ENCODE data around the gene SLC7A5. TPM values are rescaled to one million over a fixed set of nuclear protein-coding genes. Genes with fewer than 3 reads are reported as not detected.
"Not testable (repeated sequence)": the region's sequence is repeated elsewhere in the genome, so short reads cannot be mapped to it uniquely, and the experiment has no call there.

Gene SLC7A5
- total RNA-seq, 4 donors from 2014 or later = 10.0 to 99.4 (median 61.1) TPM

- Histone ChIP-seq H3K9me3 (no peaks in the 10 kb centered on the region), H3K4me1 (no peaks in the 10 kb centered on the region), H3K27ac (no peak overlapping the region), H3K36me3 (no peaks in the 10 kb centered on the region), H3K27me3 (peaks cover 45% of the 10 kb centered on the region), H3K4me3 (no peak overlapping the region)
- WGBS = 42% methylated on average over 21 of the region's 24 CpGs
- no peak for DNase-seq (ENCODE audit: low spot score in 2 of 2)
- no peak for TF ChIP-seq POLR2A (IDR thresholded peaks at IDR 0.05)
- TF ChIP-seq CTCF (IDR thresholded peaks at IDR 0.05) = no peak
- no peak for TF ChIP-seq POLR2AphosphoS5 (IDR thresholded peaks at IDR 0.05)
- no peak for TF ChIP-seq EP300 (IDR thresholded peaks at IDR 0.05)
Measured at GRCh38 chr16:87881324-87882200, 12.3 kb upstream of the SLC7A5 start.

- H3K9me3 ChIP-seq = no peaks in the 10 kb centered on the region
- peaks cover 49% of the 10 kb centered on the region for H3K27me3 ChIP-seq
- no peaks in the 10 kb centered on the region for H3K4me1 ChIP-seq
- H3K36me3 ChIP-seq = no peaks in the 10 kb centered on the region
- H3K27ac ChIP-seq = no peak overlapping the region
- no peak for DNase-seq (ENCODE audit: low spot score in 2 of 2)
- WGBS = 48% methylated on average over 9 of the region's 17 CpGs
- H3K4me3 ChIP-seq = no peak overlapping the region
- no peak for TF ChIP-seq EP300 (IDR thresholded peaks at IDR 0.05)
- TF ChIP-seq POLR2AphosphoS5 (IDR thresholded peaks at IDR 0.05) = no peak
- TF ChIP-seq CTCF (IDR thresholded peaks at IDR 0.05) = no peak
- no peak for TF ChIP-seq POLR2A (IDR thresholded peaks at IDR 0.05)
Measured at GRCh38 chr16:87880117-87880696, 10.9 kb upstream of the SLC7A5 start.

GRCh38 chr16:87879411-87880013 lies 10.2 kb upstream of the SLC7A5 start:
- 85% methylated on average over 5 of the region's 5 CpGs for WGBS
- not testable (repeated sequence) for H3K9me3 ChIP-seq, H3K4me3 ChIP-seq

DNA sequence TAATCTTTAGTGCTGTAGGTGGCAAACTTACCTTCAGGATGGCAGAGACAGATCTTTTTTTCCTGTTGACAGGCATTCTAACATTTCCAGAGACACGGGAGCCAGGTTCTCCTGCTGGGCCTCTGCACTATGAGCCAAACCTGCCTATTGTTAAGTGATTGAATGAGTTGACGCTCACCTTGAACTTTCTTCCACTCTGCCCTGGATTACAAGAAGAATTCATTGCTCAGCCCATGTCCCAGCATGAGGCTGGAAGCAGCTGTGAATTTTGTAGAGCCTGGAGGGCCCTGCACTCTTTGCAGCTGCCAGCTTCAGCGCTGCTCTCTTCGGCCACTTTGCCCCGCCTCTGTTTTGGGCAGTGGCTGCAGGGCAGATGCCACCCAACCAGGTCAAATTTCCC lies 9.4 kb upstream of the SLC7A5 start:
- peaks cover 48% of the 10 kb centered on the region for H3K27me3 ChIP-seq
- H3K36me3 ChIP-seq = no peaks in the 10 kb centered on the region
- no peak overlapping the region for H3K4me3 ChIP-seq
- DNase-seq (ENCODE audit: low spot score in 2 of 2) = no peak
- TF ChIP-seq EP300 (IDR thresholded peaks at IDR 0.05) (no peak), CTCF (IDR thresholded peaks at IDR 0.05) (no peak), POLR2AphosphoS5 (IDR thresholded peaks at IDR 0.05) (no peak), POLR2A (IDR thresholded peaks at IDR 0.05) (no peak)
- WGBS = 31% methylated on average over 5 of the region's 5 CpGs
- no peaks in the 10 kb centered on the region for H3K4me1 ChIP-seq
- H3K27ac ChIP-seq = no peak overlapping the region
- H3K9me3 ChIP-seq = no peaks in the 10 kb centered on the region

More at GRCh38 chr16:87879411-87880013, 10.2 kb upstream of the SLC7A5 start:
- H3K27ac ChIP-seq; DNase-seq (ENCODE audit: low spot score in 2 of 2); H3K36me3 ChIP-seq; H3K4me1 ChIP-seq: not testable (repeated sequence)
- H3K27me3 ChIP-seq = peaks cover 49% of the 10 kb centered on the region

GRCh38 chr16:87877942-87878507 lies 8.7 kb upstream of the SLC7A5 start:
- Histone ChIP-seq H3K27me3 (peaks cover 52% of the 10 kb centered on the region), H3K4me3 (no peak overlapping the region), H3K9me3 (no peaks in the 10 kb centered on the region), H3K4me1 (no peaks in the 10 kb centered on the region), H3K27ac (no peak overlapping the region), H3K36me3 (no peaks in the 10 kb centered on the region)
- WGBS = 84% methylated on average over 12 of the region's 19 CpGs
- no peak for DNase-seq (ENCODE audit: low spot score in 2 of 2)
- no peak for TF ChIP-seq POLR2A (IDR thresholded peaks at IDR 0.05)
- no peak for TF ChIP-seq CTCF (IDR thresholded peaks at IDR 0.05)
- TF ChIP-seq EP300 (IDR thresholded peaks at IDR 0.05) = no peak
- no peak for TF ChIP-seq POLR2AphosphoS5 (IDR thresholded peaks at IDR 0.05)
